CD4-positive, CD25-positive, alpha-beta regulatory T cell (primary cell): Measurements from ENCODE around the gene TCEA3. TPM values are rescaled to one million over a fixed set of nuclear protein-coding genes. Genes with fewer than 3 reads are reported as not detected.

Source experiments
- ATAC-seq, 2 donors: fragments of 150-1000 bp; cut with Tn5 transposase; one replicate each; pipeline ENCODE4 v1.10.0; 2021; ENCODE audit warnings: low read depth in 2 of 2, moderate number of reproducible peaks in 2 of 2, moderate library complexity in 1 of 2
- DNase-seq, 3 donors: peaks; one replicate each; pipeline versions ENCODE4 v3.0.0 to v3.0.0-alpha.2; 2012 to 2022; ENCODE audit warnings: mixed read lengths in 1 of 3
- H3K27ac ChIP-seq: one replicate; pipeline ENCODE4 v1.7.0; 2013; ENCODE audit warnings: mild to moderate bottlenecking, low read length; ENCODE audit not compliant: insufficient read depth, poor library complexity, severe bottlenecking
- H3K27me3 ChIP-seq: one replicate; pipeline ENCODE4 v1.7.0; 2013; ENCODE audit warnings: low read length; ENCODE audit not compliant: control insufficient read depth, insufficient read depth
- H3K36me3 ChIP-seq: one replicate; pipeline ENCODE4 v1.7.0; 2013; ENCODE audit warnings: mild to moderate bottlenecking, low read length, moderate library complexity; ENCODE audit not compliant: control insufficient read depth, insufficient read depth
- H3K4me1 ChIP-seq: 2 replicates; pipeline ENCODE4 v1.7.0; 2013; ENCODE audit warnings: mild to moderate bottlenecking, low read length; ENCODE audit not compliant: insufficient read depth, control insufficient read depth, poor library complexity, severe bottlenecking
- H3K4me3 ChIP-seq: one replicate; pipeline ENCODE4 v1.7.0; 2013; ENCODE audit warnings: low read depth, mild to moderate bottlenecking, low read length, moderate library complexity
- H3K9me3 ChIP-seq, 2 experiments: 1 replicate in 1 of 2; 2 replicates in 1 of 2; pipeline ENCODE4 v1.7.0; 2013; ENCODE audit warnings: low read length in 2 of 2, mild to moderate bottlenecking in 1 of 2, moderate library complexity in 1 of 2; ENCODE audit not compliant: control insufficient read depth in 2 of 2
- H3K27ac Mint-ChIP-seq, 3 donors: one replicate each; pipeline ENCODE4 v1.8.0; 2020 to 2022; ENCODE audit warnings: mild to moderate bottlenecking in 3 of 3, mixed read lengths in 3 of 3, moderate library complexity in 2 of 3
- H3K27me3 Mint-ChIP-seq: one replicate; pipeline ENCODE4 v1.8.0; 2022; ENCODE audit warnings: mild to moderate bottlenecking, mixed read lengths
- H3K36me3 Mint-ChIP-seq: one replicate; pipeline ENCODE4 v1.8.0; 2020; ENCODE audit warnings: mixed read lengths
- H3K4me1 Mint-ChIP-seq, 4 donors: one replicate each; pipeline ENCODE4 v1.8.0; 2020 to 2022; ENCODE audit warnings: mixed read lengths in 4 of 4, mild to moderate bottlenecking in 1 of 4
- H3K4me3 Mint-ChIP-seq, 4 donors: one replicate each; pipeline ENCODE4 v1.8.0; 2020 to 2022; ENCODE audit warnings: mild to moderate bottlenecking in 4 of 4, mixed read lengths in 4 of 4, moderate library complexity in 3 of 4
- H3K9me3 Mint-ChIP-seq, 7 donors: one replicate each; pipeline ENCODE4 v1.8.0; 2020 to 2022; ENCODE audit warnings: mixed read lengths in 7 of 7, mild to moderate bottlenecking in 3 of 7, moderate library complexity in 2 of 7
- polyA plus RNA-seq, 4 donors: library from polyadenylated mRNA; unstranded; fragments of 300-500 nt; fragmentation: Illumina TruSeq; gene quantifications; one replicate each; pipeline ENCODE4 v1.2.3, GENCODE V29; 2021
- total RNA-seq: library from RNA; stranded (reverse); gene quantifications from one replicate; pipeline ENCODE4 v1.2.3, GENCODE V29; 2022

Gene TCEA3
- total and polyA plus RNA-seq, 5 donors from 2014 or later = 7.7 to 23.2 (median 8.5) TPM

- Histone ChIP-seq H3K27ac (no peak overlapping the region), H3K4me3 (no peak overlapping the region), H3K9me3 (peaks cover 24 to 36% of the 10 kb centered on the region in 2 experiments), H3K36me3 (peaks cover 2% of the 10 kb centered on the region), H3K4me1 (no peaks in the 10 kb centered on the region), H3K27me3 (no peaks in the 10 kb centered on the region)
- H3K9me3 Mint-ChIP-seq = peaks cover 4 to 22% (median 6%) of the 10 kb centered on the region in 7 donors
- peaks cover 20% of the 10 kb centered on the region for H3K36me3 Mint-ChIP-seq
- H3K27ac Mint-ChIP-seq = peak overlapping the region in 1 of 3 donors; percentile 35
- DNase-seq (no peak), ATAC-seq (no peak)
- H3K4me3 Mint-ChIP-seq = peak overlapping the region in 1 of 4 donors; percentile 42
- peaks cover 0 to 5% (median 5%) of the 10 kb centered on the region in 4 donors for H3K4me1 Mint-ChIP-seq
- peaks cover 12% of the 10 kb centered on the region for H3K27me3 Mint-ChIP-seq
These were observed 67.9 kb downstream of the TCEA3 start for GRCh38 chr1:23356471-23357137.

GRCh38 chr1:23354245-23354644, 70.3 kb downstream of the TCEA3 start:
- H3K36me3 ChIP-seq = no peaks in the 10 kb centered on the region
- no peak overlapping the region for H3K4me3 Mint-ChIP-seq

GRCh38 chr1:23352096-23352695, 72.4 kb downstream of the TCEA3 start:
- Mint-ChIP-seq H3K4me1 (peaks cover 0 to 5% (median 4%) of the 10 kb centered on the region in 4 donors), H3K27ac (no peak overlapping the region), H3K27me3 (peaks cover 17% of the 10 kb centered on the region), H3K9me3 (peaks cover 0 to 3% (median 0%) of the 10 kb centered on the region in 7 donors), H3K36me3 (no peaks in the 10 kb centered on the region), H3K4me3 (no peak overlapping the region)
- Histone ChIP-seq H3K27me3 (no peaks in the 10 kb centered on the region), H3K9me3 (no peaks in the 10 kb centered on the region), H3K27ac (no peak overlapping the region), H3K36me3 (no peaks in the 10 kb centered on the region), H3K4me3 (no peak overlapping the region), H3K4me1 (no peaks in the 10 kb centered on the region)
- ATAC-seq = no peak
- no peak for DNase-seq

More at GRCh38 chr1:23354245-23354644, 70.3 kb downstream of the TCEA3 start:
- Mint-ChIP-seq H3K4me1 (peaks cover 0 to 5% (median 4%) of the 10 kb centered on the region in 4 donors), H3K27me3 (peaks cover 12% of the 10 kb centered on the region), H3K36me3 (no peaks in the 10 kb centered on the region), H3K27ac (peak overlapping the region in 2 of 3 donors; percentile 15 to 79), H3K9me3 (peaks cover 0 to 6% (median 1%) of the 10 kb centered on the region in 7 donors)
- no peak overlapping the region for H3K27ac ChIP-seq
- ATAC-seq (no peak), DNase-seq (no peak)
- no peaks in the 10 kb centered on the region for H3K4me1 ChIP-seq
- no peaks in the 10 kb centered on the region for H3K27me3 ChIP-seq
- peaks cover under 1 to 13% of the 10 kb centered on the region in 2 experiments for H3K9me3 ChIP-seq
- H3K4me3 ChIP-seq = no peak overlapping the region

DNA sequence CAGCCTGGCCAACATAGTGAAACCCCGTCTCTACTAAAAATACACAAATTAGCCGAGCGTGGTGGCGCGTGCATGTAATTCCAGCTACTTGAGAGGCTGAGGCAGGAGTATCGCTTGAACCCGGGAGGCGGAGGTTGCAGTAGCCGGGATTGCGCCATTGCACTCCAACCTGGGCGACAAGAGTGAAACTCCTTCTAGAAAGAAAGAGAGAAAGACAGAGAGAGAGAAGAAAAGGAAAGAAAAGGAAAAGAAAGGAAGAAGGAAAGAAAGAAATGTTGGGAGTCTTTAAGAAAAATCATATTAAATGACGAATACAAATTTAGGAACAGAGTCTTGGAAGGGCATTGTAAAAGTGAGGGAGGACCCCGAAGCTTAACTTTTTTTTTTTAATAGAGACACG, 78.6 kb downstream of the TCEA3 start:
- H3K9me3 Mint-ChIP-seq = peaks cover 0 to 2% (median 0%) of the 10 kb centered on the region in 7 donors
- Histone ChIP-seq H3K27ac (no peak overlapping the region), H3K9me3 (no peaks in the 10 kb centered on the region), H3K4me1 (peaks cover 28% of the 10 kb centered on the region), H3K36me3 (no peaks in the 10 kb centered on the region), H3K27me3 (no peaks in the 10 kb centered on the region), H3K4me3 (no peak overlapping the region)
- ATAC-seq = no peak
- H3K4me1 Mint-ChIP-seq = peaks cover 10 to 37% (median 24%) of the 10 kb centered on the region in 4 donors
- peaks cover 9% of the 10 kb centered on the region for H3K27me3 Mint-ChIP-seq
- peak overlapping the region in 1 of 3 donors; percentile 95 for H3K27ac Mint-ChIP-seq
- H3K36me3 Mint-ChIP-seq = no peaks in the 10 kb centered on the region
- H3K4me3 Mint-ChIP-seq = peak overlapping the region; percentile 57 to 96 (median 85)
- no peak for DNase-seq

GRCh38 chr1:23344987-23345472, 79.5 kb downstream of the TCEA3 start:
- peak overlapping the region; percentile 86 for H3K27ac ChIP-seq
- no peaks in the 10 kb centered on the region for H3K27me3 ChIP-seq
- H3K4me3 ChIP-seq = peak overlapping the region; percentile 86
- DNase-seq (no peak), ATAC-seq (no peak)
- H3K27me3 Mint-ChIP-seq = peaks cover 9% of the 10 kb centered on the region
- H3K36me3 Mint-ChIP-seq = no peaks in the 10 kb centered on the region
- peaks cover 0 to 2% (median 0%) of the 10 kb centered on the region in 7 donors for H3K9me3 Mint-ChIP-seq
- H3K4me1 Mint-ChIP-seq = peaks cover 19 to 46% (median 33%) of the 10 kb centered on the region in 4 donors
- H3K4me1 ChIP-seq = peaks cover 37% of the 10 kb centered on the region
- H3K27ac Mint-ChIP-seq = peak overlapping the region; percentile 95 to 98 (median 95)
- H3K36me3 ChIP-seq = no peaks in the 10 kb centered on the region
- no peaks in the 10 kb centered on the region for H3K9me3 ChIP-seq
- peak overlapping the region; percentile 94 to 97 (median 96) for H3K4me3 Mint-ChIP-seq

DNA sequence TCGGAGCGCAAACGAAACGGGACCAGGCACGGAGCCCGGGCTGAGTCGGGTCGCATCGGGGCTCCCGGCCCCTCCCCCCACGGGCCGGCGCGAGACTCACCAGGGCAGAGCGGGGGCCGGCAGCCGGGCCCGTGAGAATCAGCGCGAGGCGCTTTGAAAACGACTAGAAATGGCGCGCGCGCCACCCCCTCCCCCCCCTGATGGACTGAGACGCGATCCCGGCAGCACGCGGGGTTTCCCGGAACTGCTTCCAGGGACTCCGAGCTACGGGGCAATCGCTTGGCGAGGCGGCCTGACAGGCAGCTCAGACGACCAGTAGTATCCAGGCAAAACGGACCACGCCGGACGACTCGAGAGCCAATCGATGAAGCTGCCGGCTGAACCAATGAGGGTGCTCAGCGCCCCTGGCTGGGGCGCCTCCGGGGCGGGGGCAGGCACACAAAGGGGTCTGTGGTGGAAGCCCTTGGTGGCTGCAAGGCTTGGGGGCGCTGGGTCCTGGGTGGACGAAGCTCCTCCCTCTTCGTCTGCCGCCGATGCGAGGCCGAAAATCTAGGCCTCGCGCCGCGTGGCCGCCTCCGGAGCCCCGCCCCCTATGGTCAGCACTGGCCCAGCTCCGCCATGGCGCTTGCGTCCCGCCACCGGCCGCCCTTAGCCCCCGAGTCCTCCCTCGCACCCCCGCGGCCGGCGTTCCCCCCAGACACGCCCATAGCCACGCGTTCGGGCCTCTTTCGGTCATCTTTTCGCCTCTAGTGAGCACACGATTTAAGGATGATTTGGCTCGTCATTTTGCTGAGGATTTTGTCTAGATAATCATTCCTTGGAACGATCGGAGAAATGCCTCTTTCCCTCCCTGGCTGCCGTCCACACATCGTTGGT, 80.2 kb downstream of the TCEA3 start, which contains the start of gene HNRNPR:
Gene HNRNPR, minus strand, starts transcription at position 174 of the 876 bp plus-strand sequence. CDS start 3,276 bp downstream, outside the sequence.
- Mint-ChIP-seq H3K4me3 (peak within 1 kb of the TSS; percentile 94 to 98 (median 96)), H3K27me3 (peaks cover 9% of the 10 kb centered on the region), H3K4me1 (peaks cover 26 to 52% (median 39%) of the 10 kb centered on the region in 4 donors), H3K9me3 (peaks cover 0 to 2% (median 0%) of the 10 kb centered on the region in 7 donors), H3K36me3 (peaks cover 3% of the 10 kb centered on the region), H3K27ac (peak within 1 kb of the TSS; percentile 95 to 98 (median 95))
- Histone ChIP-seq H3K4me1 (peaks cover 44% of the 10 kb centered on the region), H3K4me3 (peak within 1 kb of the TSS; percentile 97), H3K27ac (peak within 1 kb of the TSS; percentile 86), H3K27me3 (no peaks in the 10 kb centered on the region), H3K9me3 (no peaks in the 10 kb centered on the region), H3K36me3 (no peaks in the 10 kb centered on the region)
- ATAC-seq (peak; percentile 98), DNase-seq (peak; percentile 98 to 99 (median 99))
